Motor neuron (in vitro differentiated cells): ENCODE results near the gene EXOC3. TPM values are rescaled to one million over a fixed set of nuclear protein-coding genes. Genes with fewer than 3 reads are reported as not detected.

ENCODE experiments used
- ATAC-seq, 8 experiments: fragments of 200-7000 bp; cut with Tn5 transposase; replicated peaks in 6 of 8; 2 replicates each; pipeline ENCODE4 v1.8.0; 2021; ENCODE audit warnings: mild to moderate bottlenecking in 8 of 8, moderate library complexity in 8 of 8
- H3K27ac ChIP-seq, 2 donors: fragments of 250-450 bp; sonication (Bioruptor Pico); 2 replicates each; pipeline ENCODE4 v1.9.0; 2021; ENCODE audit warnings: antibody characterized with exemption in 2 of 2, mild to moderate bottlenecking in 2 of 2, moderate library complexity in 1 of 2
- H3K4me1 ChIP-seq, 2 donors: fragments of 250-450 bp; sonication (Bioruptor Pico); replicated peaks in 1 of 2; 2 replicates each; pipeline ENCODE4 v1.6.1; 2021; ENCODE audit warnings: antibody characterized with exemption in 2 of 2, mild to moderate bottlenecking in 2 of 2, moderate library complexity in 1 of 2
- H3K4me3 ChIP-seq, 5 donors: fragments of 250-450 bp; sonication (Bioruptor Pico); 2 replicates each; pipeline ENCODE4 v1.9.0; 2021; ENCODE audit warnings: antibody characterized with exemption in 5 of 5, mild to moderate bottlenecking in 5 of 5, moderate library complexity in 4 of 5
- WGBS, 10 experiments: fragments of 450-650 bp; shearing (Covaris generic); methylation state at CpG; one replicate each; pipeline ENCODE4 v1.0.0; 2022; 5-methylcytosine and 5-hydroxymethylcytosine counted together
- in situ Hi-C, 9 experiments: fragments of 400-800 bp; cut with MboI; loops; one replicate each; pipeline ENCODE4 v1.15.0; 2021; ENCODE audit warnings: low sequenced_read_pairs in 9 of 9, low pct_unique_long_range_greater_than_20kb in 2 of 9; ENCODE audit not compliant: unreplicated experiment in 9 of 9
- total RNA-seq, 8 experiments: library from RNA; unstranded; fragments of 300-600 nt; gene quantifications; 2 replicates each; pipeline versions ENCODE4 v1.2.3 to v1.2.4, GENCODE V29; 2022

EXOC3 gene
- total RNA-seq, 8 experiments from 2014 or later = 17.1 to 69.6 (median 25.0) TPM

- in situ Hi-C loops = no loop called here
- no peak for ATAC-seq
- WGBS, 10 experiments = 50 to 100% (median 90%) methylated on average over 1 to 7 of the region's 9 CpGs; no CpG with 5 or more reads in 1 of the 10 experiments
- no peak overlapping the region for H3K27ac ChIP-seq
- H3K4me3 ChIP-seq = no peak overlapping the region
- H3K4me1 ChIP-seq = peaks cover 10 to 17% of the 10 kb centered on the region in 2 donors
Measured at GRCh38 chr5:423233-423565, 19.8 kb upstream of the EXOC3 start.

GRCh38 chr5:423626-424261 is 19.2 kb upstream of the EXOC3 start:
- in situ Hi-C loops = no loop called here
- no peak overlapping the region for H3K27ac ChIP-seq
- no peak overlapping the region for H3K4me3 ChIP-seq
- peak in 1 of 8 experiments; percentile 20 for ATAC-seq
- WGBS, 10 experiments = 33 to 100% (median 80%) methylated on average over 1 to 6 of the region's 24 CpGs; no CpG with 5 or more reads in 4 of the 10 experiments
- H3K4me1 ChIP-seq = peaks cover 4 to 12% of the 10 kb centered on the region in 2 donors

GRCh38 chr5:424301-425110 is 18.5 kb upstream of the EXOC3 start:
- Histone ChIP-seq H3K27ac (no peak overlapping the region), H3K4me1 (peaks cover 0 to 4% of the 10 kb centered on the region in 2 donors), H3K4me3 (no peak overlapping the region)
- ATAC-seq = peak in 3 of 8 experiments; percentile 83 to 93 (median 83)
- WGBS, 10 experiments = 50 to 90% (median 86%) methylated on average over 1 to 3 of the region's 11 CpGs; no CpG with 5 or more reads in 5 of the 10 experiments
- in situ Hi-C loops = no loop called here

- 50 to 94% (median 82%) methylated on average over 1 to 5 of the region's 5 CpGs for WGBS, 10 experiments
- in situ Hi-C loops = no loop called here
- H3K4me3 ChIP-seq = no peak overlapping the region
- no peak overlapping the region for H3K27ac ChIP-seq
- H3K4me1 ChIP-seq = peaks cover 4 to 6% of the 10 kb centered on the region in 2 donors
- peak in 2 of 8 experiments; percentile 38 to 67 for ATAC-seq
Measured at GRCh38 chr5:425714-426113, 17.3 kb upstream of the EXOC3 start.

GRCh38 chr5:426392-426976 is 16.5 kb upstream of the EXOC3 start:
- WGBS, 10 experiments = 63 to 91% (median 77%) methylated on average over 3 of the region's 3 CpGs; no CpG with 5 or more reads in 1 of the 10 experiments
- Histone ChIP-seq H3K4me3 (no peak overlapping the region), H3K4me1 (peaks cover 5 to 10% of the 10 kb centered on the region in 2 donors), H3K27ac (no peak overlapping the region)
- ATAC-seq = no peak
- in situ Hi-C loops = no loop called here

- ATAC-seq = no peak
- WGBS, 10 experiments = 91 to 100% (median 95%) methylated on average over 3 to 37 of the region's 39 CpGs; no CpG with 5 or more reads in 1 of the 10 experiments
- H3K27ac ChIP-seq = no peak overlapping the region
- in situ Hi-C loops = no loop called here
- H3K4me3 ChIP-seq = no peak overlapping the region
- H3K4me1 ChIP-seq = peaks cover 5 to 10% of the 10 kb centered on the region in 2 donors
Measured at GRCh38 chr5:427415-428087, 15.4 kb upstream of the EXOC3 start.

- in situ Hi-C loops = no loop called here
- Histone ChIP-seq H3K4me1 (peaks cover 5 to 10% of the 10 kb centered on the region in 2 donors), H3K4me3 (no peak overlapping the region), H3K27ac (no peak overlapping the region)
- WGBS, 10 experiments = 77 to 100% (median 83%) methylated on average over 1 to 7 of the region's 11 CpGs; no CpG with 5 or more reads in 4 of the 10 experiments
- no peak for ATAC-seq
Measured at GRCh38 chr5:428219-428618, 14.8 kb upstream of the EXOC3 start.

- no peak for ATAC-seq
- WGBS, 10 experiments = 47 to 100% (median 90%) methylated on average over 1 to 6 of the region's 22 CpGs; no CpG with 5 or more reads in 3 of the 10 experiments
- peaks cover 5 to 10% of the 10 kb centered on the region in 2 donors for H3K4me1 ChIP-seq
- no peak overlapping the region for H3K4me3 ChIP-seq
- in situ Hi-C loops = no loop called here
- no peak overlapping the region for H3K27ac ChIP-seq
Measured at GRCh38 chr5:428754-429452, 14.1 kb upstream of the EXOC3 start.

GRCh38 chr5:429453-430188 is 13.4 kb upstream of the EXOC3 start:
- H3K4me1 ChIP-seq = peaks cover 5 to 10% of the 10 kb centered on the region in 2 donors
- H3K4me3 ChIP-seq = no peak overlapping the region
- no peak overlapping the region for H3K27ac ChIP-seq
- in situ Hi-C loops = loop anchor here in 2 of 9 experiments (10.0 kb wide), 1 partner anchor 105 kb away; the partner anchor contains the start of gene AHRR (in 2 of the 2)
- WGBS, 10 experiments = 20 to 100% (median 74%) methylated on average over 1 to 26 of the region's 35 CpGs; no CpG with 5 or more reads in 3 of the 10 experiments
- peak in 6 of 8 experiments; percentile 6 to 96 (median 82) for ATAC-seq

GRCh38 chr5:430214-430925 is 12.6 kb upstream of the EXOC3 start:
- peaks cover 5 to 10% of the 10 kb centered on the region in 2 donors for H3K4me1 ChIP-seq
- in situ Hi-C loops = loop anchor here in 2 of 9 experiments (10.0 kb wide), 1 partner anchor 106 kb away; the partner anchor contains the start of gene AHRR (in 2 of the 2)
- ATAC-seq = no peak
- 60 to 100% (median 74%) methylated on average over 1 to 9 of the region's 25 CpGs; no CpG with 5 or more reads in 4 of the 10 experiments for WGBS, 10 experiments
- H3K4me3 ChIP-seq = no peak overlapping the region
- H3K27ac ChIP-seq = no peak overlapping the region
